Measurements from ENCODE around the gene LETM1.

DNA sequence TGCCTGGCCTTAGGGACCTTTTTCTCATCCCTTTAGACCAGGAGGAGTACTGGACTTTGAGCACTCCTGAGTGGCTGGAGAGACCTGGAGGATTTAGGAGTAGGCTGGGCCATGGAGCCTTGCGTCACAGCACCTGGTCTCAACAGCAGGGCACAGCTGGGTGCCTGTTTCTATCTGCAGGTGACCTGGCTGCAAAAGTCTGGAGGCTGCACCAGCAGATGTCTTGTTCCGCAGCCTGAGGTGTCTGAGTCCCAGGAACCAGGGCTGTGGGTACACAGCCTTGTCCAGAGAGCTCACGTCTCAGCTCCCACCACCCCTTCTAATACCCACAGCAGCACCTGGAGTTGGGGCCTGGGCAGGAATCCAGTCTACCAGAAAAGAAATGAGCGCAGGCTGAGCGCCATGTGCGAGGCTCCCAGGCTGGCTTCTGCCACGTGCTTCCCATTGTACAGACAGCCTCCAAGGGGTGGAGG lies 10.3 kb upstream of the LETM1 start:
- TF ChIP-seq, protein P1, sequence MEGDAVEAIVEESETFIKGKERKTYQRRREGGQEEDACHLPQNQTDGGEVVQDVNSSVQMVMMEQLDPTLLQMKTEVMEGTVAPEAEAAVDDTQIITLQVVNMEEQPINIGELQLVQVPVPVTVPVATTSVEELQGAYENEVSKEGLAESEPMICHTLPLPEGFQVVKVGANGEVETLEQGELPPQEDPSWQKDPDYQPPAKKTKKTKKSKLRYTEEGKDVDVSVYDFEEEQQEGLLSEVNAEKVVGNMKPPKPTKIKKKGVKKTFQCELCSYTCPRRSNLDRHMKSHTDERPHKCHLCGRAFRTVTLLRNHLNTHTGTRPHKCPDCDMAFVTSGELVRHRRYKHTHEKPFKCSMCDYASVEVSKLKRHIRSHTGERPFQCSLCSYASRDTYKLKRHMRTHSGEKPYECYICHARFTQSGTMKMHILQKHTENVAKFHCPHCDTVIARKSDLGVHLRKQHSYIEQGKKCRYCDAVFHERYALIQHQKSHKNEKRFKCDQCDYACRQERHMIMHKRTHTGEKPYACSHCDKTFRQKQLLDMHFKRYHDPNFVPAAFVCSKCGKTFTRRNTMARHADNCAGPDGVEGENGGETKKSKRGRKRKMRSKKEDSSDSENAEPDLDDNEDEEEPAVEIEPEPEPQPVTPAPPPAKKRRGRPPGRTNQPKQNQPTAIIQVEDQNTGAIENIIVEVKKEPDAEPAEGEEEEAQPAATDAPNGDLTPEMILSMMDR (IDR thresholded peaks at IDR 0.05): no peak
- TF ChIP-seq EZH2 (IDR thresholded peaks at IDR 0.05): no peak

All from neural progenitor cell (in vitro differentiated cells).